Spleen (tissue), 7 donors: ENCODE measurements around the gene AKTIP.

Source experiments
- POLR2A ChIP-seq, 3 donors: fragments of 450-650 bp; IDR thresholded peaks; one replicate each; pipeline ENCODE4 v1.5.1; 2017; ENCODE audit warnings: antibody characterized with exemption in 3 of 3, mild to moderate bottlenecking in 1 of 3
- TF ChIP-seq, protein P1 (sequence below), 11 experiments: fragments of 200-600 bp in 7 of 11; fragments of 450-650 bp in 4 of 11; sonication (generic) in 4 of 11; IDR thresholded peaks in 8 of 11; conservative IDR thresholded peaks in 3 of 11; 1 replicate in 7 of 11; 2 replicates in 4 of 11; pipeline versions ENCODE4 v1.4.0 to v1.8.0; 2016 to 2021; ENCODE audit warnings: antibody characterized with exemption in 11 of 11, inconsistent platforms in 4 of 11, mild to moderate bottlenecking in 1 of 11
- donor health status: DM: no; HTN: no; CAD: no; lungs with moderate emphysema.
- donor health status: DM: no; HTN: no; CAD: no.
- donor health status: DM: no; HTN: no; CAD: no.

DNA sequence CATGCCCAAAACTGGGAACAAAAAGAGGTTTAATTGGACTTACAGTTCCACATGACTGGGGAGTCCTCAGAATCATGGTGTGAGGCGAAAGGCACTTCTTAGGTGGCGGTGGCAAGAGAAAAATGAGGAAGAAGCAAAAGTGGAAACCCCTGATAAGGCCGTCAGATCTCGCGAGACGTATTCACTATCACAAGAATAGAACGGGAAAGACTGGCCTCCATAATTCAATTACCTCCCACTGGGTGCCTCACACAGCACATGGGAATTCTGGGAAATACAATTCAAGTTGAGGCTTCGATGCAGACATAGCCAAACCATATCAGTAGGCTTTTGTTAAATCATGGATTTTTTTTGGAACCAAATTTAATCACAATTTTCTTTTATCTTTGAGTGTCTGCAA, 44.4 kb downstream of the AKTIP start:
- TF ChIP-seq, protein P1, sequence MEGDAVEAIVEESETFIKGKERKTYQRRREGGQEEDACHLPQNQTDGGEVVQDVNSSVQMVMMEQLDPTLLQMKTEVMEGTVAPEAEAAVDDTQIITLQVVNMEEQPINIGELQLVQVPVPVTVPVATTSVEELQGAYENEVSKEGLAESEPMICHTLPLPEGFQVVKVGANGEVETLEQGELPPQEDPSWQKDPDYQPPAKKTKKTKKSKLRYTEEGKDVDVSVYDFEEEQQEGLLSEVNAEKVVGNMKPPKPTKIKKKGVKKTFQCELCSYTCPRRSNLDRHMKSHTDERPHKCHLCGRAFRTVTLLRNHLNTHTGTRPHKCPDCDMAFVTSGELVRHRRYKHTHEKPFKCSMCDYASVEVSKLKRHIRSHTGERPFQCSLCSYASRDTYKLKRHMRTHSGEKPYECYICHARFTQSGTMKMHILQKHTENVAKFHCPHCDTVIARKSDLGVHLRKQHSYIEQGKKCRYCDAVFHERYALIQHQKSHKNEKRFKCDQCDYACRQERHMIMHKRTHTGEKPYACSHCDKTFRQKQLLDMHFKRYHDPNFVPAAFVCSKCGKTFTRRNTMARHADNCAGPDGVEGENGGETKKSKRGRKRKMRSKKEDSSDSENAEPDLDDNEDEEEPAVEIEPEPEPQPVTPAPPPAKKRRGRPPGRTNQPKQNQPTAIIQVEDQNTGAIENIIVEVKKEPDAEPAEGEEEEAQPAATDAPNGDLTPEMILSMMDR (IDR thresholded peaks at IDR 0.05 in 8 of 11, conservative IDR thresholded peaks at IDR 0.05 in 3 of 11) = no peak
- TF ChIP-seq POLR2A (IDR thresholded peaks at IDR 0.05) = no peak
